ENCODE data around the gene CIDEC.

The CIDEC gene

DNA sequence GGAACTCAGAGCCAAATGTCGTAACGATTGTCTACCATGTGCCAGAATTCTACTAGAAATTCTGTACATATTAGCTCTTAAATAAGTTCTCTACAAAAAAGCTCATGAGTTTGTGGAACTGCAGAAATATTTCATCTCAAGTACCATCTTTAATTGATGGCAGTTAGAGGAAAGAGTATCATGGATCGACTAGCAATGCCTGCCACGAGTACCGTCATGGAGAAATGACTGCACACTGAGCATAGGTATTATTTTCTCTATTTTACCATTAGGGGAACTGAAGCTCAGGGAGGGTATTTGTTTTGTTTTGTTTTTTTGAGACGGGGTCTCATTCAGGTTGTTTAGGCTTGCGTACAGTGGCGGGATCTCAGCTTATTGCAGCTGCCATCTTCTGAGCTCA is 39.0 kb downstream of the CIDEC start:
- no peak for DNase-seq

DNA sequence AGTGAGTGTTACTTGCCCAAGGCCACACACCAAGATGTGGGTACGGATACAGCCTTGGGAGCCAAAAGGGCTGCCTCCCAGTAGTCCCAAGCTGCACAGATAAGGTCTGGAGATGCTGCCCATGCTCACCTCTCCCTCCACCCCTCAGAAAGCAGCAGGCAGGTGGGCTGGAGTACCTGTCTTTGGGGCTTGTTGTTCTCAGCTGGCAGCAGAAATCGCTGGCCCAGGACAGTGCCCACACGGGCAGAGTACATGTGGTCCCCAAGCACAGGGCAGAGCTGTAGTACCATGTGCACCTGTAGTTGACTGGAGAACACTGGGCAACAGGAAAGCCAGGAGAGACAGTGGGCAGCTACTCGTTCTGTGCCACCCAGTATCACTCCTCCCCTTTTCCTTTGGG is 41.2 kb downstream of the CIDEC start:
- DNase-seq: no peak

DNA sequence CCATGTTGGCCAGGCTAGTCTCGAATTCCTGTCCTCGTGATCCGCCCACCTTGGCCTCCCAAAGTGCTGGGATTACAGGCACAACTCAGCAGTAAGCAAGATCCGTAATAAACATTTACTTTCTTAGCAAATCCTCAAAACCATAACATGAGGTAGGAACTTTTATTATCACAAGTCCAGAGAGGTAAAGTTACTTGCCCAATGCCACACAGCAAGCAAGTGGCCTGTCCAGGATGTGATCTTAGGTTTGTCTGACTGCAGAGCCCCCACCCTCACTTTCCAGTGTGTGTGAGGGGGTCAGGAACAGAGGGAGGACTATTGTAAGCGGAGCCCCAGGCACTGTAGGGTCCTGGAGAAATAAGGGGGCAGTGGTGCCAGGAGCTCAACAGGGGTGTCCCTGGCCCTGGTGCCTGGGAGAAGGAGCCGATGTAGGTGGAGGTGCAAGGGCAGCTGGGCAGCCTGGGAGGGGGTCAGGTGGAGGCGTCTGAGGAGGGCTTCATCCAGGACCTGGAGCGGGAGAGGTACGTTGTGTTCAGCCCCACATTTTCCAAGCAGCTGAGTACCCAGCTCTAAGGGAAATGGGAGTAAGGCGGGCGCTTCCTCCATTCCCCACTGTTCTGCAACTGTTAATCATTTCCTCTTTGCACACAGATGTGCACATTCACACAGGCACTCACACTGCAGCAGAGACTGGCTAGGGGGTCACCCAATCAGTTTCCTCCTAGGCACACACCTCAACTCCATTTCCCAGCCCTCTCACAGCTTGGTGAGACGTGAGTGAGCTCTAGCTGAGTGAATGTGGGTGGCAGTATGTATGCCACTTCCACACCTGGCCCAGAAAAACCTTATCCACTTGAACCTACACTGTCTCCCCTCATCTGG is 42.1 kb downstream of the CIDEC start:
- DNase-seq: peak; percentile 37

DNA sequence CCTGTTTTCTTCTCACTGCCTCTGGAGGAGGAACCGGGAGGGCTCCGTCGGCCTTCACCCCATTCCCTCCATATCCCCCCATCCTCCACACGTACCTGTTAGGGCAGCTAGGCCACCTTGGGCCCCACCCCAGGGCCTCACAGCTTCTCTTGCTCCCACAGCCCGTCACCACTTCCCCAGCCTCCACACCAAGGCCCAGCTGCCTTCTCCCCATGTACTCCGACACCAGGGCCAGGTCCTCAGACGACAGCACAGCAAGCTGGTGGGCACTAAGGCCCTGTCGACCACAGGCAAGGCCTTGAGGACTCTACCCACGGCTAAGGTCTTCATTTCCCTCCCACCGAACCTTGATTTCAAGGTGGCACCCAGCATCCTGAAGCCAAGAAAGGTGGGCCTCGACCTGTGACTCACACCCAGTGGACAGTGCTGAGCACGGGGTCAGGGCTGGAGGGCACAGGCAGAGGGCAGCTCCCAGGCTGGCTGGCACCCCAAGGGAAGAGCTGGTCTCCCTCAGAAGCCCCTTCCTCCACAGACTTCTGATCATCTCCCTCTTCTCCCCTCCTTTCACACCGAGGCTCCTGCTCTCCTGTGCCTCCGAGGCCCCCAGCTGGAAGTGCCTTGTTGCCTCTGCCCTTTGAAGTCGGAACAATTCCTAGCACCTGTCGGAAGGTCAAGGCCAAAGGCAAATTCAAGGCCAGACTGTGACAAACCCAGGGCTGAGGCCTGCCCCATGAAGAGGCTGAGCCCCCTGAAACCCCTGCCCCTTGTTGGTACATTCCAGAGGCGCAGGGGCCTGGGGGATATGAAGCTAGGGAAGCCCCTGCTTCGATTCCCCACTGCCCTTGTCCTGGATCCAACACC is 45.3 kb downstream of the CIDEC start:
- DNase-seq: no peak

DNA sequence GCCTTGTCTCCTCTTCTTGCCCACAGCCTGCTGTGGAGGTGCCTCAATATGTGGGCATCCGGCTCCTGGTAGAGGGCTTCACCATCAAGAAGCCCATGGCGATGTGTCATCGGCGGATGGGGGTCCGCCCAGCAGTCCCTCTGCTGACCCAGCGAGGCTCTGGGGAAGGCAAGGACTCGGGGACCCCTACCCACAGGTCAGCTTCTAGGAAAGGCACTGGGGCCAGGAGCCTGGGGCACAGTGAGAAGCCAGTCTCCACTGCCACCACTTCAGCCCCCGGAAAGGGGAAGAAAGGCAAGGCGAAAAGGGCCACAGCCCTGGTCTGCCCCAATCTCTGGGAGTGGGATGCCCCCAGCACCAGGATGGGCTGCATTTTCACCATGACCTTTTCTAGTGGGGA is 47.0 kb downstream of the CIDEC start:
- DNase-seq: no peak

DNA sequence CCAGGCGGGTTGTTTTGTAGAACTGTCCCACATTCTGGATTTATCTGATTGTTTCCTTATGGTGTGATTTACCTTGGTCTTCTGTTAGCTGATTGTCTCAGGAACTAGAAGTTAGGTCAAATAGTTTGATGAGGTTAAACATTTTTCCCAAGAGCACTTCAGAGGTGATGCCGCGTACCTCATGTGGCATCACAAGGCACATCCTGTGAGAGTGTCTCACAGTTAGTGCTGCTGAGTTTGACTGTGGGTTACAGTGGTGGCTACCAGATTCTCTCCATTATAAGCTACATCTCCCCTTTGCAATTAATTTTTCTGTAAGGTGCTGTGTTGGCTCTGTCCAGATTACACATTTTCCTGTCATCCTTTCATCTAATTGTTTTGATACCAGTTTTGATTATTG is 48.8 kb downstream of the CIDEC start:
- DNase-seq: no peak

DNA sequence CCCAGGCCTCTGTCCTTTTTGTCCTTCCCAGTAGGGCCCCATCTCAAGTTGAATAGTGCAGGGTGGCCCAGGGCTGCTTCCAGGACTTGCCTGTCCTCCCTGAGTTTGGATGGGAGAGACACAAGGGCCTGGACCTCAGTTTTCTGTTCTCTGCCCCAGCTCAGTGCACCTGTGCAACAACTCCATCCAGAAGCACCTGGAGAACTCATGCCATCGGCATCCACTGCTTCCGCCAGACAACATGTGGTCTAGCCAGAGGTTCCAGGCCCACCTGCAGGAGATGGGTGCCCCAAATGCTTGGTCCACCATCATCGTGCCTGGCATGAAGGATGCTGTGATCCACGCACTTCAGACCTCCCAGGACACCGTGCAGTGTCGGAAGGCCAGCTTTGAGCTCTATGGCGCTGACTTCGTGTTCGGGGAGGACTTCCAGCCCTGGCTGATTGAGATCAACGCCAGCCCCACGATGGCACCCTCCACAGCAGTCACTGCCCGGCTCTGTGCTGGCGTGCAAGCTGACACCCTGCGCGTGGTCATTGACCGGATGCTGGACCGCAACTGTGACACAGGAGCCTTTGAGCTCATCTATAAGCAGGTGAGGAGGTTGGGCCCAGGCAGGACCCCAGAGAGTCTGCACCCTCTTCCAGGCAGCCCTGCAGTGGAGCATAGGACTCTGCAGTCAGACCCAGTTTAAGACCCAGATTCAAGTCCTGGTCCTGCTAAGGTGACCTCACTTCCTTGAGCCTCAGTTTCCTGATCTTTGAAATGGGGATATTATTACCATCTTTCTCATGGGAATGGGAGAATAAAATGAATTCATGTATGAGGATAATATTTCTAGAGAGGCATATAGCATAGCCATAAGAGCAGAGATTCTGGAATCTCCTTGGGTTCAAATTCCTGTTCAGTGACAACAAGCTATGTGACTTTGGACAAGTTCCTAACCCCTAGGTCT is 51.0 kb downstream of the CIDEC start:
- no peak for DNase-seq

DNA sequence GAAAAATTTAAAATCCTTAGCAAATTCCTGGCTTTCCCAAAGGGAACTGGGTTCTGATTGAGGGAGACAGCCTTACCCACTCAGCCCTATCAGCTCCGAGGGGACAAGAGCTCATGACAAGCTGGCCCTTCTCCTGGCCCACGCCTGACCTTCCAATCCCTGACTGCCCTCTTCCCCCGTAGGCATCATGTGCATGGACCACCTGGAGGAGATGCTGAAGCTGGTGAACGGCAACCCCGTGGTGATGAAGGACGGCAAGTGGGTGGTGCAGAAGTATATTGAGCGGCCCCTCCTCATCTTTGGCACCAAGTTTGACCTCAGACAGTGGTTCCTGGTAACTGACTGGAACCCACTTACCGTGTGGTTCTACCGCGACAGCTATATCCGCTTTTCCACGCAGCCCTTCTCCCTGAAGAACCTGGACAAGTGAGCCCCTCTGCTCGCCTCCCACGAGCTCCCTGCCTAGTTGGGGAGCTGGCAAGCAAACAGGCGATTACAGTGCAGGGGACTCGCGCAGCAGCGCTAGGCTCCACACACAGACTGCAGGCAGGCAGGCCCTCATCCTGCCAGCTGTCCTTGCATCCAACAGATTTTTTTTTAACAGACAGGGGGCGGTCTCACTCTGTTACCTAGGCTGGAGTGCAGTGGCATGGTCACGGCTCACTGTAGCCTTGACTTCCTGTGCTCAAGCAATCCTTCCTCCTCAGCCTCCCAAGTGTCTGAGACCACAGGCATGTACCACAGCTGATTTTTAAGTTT is 53.1 kb downstream of the CIDEC start:
- peak; percentile 70 for DNase-seq

DNA sequence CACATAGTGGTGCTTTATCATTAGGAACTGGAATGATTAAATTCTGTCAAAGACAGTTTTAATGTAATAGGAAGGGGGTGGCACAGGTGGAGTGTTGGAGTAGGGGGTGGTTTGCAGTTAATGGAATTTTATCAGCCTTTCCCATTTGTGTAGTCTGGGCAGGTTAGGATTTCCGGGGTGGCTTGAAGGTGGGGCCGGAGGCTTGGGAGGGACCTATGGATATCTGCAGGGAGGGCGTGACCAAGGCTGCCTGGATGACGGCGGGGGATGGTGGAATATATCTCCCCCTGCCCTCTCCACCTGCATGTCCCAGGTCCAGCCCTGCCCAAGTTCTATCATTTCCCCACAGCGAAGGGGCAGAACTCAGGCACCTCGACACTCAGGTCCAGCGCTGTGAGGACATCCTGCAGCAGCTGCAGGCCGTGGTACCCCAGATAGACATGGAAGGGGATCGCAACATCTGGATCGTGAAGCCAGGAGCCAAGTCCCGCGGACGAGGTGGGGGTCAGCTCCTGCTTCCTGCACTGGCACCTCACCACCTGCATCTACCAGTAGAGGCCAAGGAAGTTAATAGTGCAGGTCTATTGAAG is 54.5 kb downstream of the CIDEC start:
- DNase-seq: no peak

DNA sequence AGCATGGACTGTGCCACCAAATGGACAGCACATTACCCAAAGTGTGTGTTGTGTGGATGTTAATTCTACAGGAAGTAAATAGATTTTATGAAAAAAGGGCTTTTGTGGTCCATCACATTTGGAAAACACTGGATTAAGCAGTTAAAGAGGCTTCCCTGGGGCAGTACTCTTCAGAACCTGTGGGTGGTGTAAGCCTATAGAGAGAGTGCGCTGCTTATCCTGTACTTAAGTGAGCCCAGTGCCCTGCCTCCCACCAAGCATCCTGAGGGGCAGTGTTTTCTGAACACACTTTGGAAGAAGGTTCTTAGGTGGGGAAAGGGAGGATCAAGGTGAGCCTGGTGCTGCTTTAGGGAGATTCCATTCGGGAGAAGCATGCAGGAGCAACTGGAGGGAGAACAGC is 59.1 kb downstream of the CIDEC start:
- DNase-seq: peak; percentile 70

DNA sequence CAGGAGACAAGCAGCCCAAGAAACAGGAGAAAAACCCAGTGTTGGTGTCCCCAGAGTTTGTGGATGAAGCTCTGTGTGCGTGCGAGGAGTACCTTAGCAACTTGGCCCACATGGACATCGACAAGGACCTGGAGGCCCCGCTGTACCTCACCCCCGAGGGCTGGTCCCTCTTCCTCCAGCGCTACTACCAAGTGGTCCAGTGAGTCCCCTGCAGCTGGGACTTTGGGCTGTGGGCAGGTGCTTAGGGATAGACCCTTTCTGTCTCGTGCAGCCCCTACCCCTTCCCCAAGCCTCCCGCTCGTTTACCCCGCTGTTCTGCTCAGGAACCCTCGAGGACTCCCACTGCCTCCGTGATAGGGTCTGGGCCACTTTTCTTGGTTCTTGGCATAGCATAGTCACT is 59.5 kb downstream of the CIDEC start:
- no peak for DNase-seq

DNA sequence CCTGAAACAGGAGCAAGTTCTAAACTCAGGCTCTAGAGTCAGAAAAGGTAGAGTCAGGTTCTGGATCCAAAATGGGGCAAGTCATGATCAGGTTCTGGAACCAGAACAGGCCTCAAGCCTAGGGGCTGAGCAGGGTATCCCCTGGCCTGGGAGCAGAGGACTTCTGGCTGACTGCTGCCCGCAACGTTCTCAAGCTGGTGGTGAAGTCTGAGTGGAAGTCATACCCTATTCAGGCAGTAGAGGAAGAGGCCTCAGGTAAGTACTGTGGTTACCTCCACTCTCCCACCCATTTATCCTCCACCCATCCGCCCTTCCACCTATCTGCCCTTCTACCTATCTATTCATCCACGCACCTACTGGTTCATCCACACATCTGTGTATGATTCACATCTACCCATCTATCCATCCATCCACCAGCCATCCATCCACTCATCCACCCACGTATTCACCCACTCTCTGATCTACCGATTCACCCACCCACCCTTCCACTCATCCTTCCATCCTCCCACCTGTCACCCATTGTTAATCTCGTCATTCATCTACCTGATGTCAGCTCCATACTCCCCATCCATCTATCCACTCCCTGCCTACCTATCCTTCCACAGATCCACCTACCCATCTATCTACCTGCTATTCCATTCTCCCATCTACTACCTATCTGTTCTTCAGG is 61.3 kb downstream of the CIDEC start:
- DNase-seq: no peak

DNA sequence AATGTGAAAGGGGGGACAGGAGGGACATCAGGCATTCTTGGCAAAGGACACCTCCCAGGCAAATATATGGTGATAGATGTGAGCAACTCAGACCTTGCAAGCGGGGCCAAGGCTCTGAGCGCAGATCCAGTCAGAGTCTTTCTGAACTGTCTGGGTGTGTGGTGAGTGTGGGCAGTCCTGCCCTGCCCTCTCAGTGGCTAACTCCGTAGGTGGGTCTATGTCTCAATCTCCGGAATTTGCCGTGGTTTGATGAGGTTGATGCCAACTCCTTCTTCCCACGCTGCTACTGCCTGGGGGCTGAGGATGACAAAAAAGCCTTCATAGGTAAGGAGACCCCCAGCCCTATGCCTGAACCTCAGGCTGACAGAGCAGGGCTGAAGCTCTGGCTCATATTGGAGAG is 62.6 kb downstream of the CIDEC start:
- no peak for DNase-seq

All from hematopoietic multipotent progenitor cell treated with erythropoietin and hydrocortisone succinate and interleukin-3 and kit ligand, for 4 days (in vitro differentiated cells).